ENCODE measurements around the gene PPCS.

The PPCS gene

DNA sequence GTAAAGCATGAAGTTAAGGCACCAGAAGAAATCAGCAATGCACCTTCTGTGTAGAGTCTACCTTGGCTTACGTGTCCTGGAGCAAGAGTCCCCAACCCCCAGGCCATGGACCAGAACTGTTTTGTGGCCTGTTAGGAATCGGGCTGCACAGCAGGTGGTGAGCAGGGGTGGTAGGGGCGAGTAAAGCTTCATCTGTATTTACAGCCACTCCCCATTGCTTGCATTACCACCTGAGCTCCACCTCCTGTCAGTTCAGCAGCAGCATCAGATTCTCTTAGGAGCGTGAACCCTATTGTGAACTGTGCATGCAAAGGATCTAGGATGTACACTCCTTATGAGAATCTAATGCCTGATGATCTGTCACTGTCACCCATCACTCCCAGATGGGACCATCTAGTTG is 22.0 kb upstream of the PPCS start:
- TF ChIP-seq NFIC (IDR thresholded peaks at IDR 0.05), result no peak
- TF ChIP-seq TCF12 (IDR thresholded peaks at IDR 0.05; ENCODE audit: low read depth), result no peak
- TF ChIP-seq, protein P1, sequence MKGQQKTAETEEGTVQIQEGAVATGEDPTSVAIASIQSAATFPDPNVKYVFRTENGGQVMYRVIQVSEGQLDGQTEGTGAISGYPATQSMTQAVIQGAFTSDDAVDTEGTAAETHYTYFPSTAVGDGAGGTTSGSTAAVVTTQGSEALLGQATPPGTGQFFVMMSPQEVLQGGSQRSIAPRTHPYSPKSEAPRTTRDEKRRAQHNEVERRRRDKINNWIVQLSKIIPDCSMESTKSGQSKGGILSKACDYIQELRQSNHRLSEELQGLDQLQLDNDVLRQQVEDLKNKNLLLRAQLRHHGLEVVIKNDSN (IDR thresholded peaks at IDR 0.05), result no peak
- TF ChIP-seq ZBTB7A (IDR thresholded peaks at IDR 0.05; ENCODE audit: low read depth), result no peak
- TF ChIP-seq YY1 (IDR thresholded peaks at IDR 0.05; ENCODE audit: low read depth), result no peak
- no peak for TF ChIP-seq EGR1 (IDR thresholded peaks at IDR 0.05)
- TF ChIP-seq EP300 (IDR thresholded peaks at IDR 0.05; ENCODE audit: borderline replicate concordance), result no peak
- TF ChIP-seq, protein P2, sequence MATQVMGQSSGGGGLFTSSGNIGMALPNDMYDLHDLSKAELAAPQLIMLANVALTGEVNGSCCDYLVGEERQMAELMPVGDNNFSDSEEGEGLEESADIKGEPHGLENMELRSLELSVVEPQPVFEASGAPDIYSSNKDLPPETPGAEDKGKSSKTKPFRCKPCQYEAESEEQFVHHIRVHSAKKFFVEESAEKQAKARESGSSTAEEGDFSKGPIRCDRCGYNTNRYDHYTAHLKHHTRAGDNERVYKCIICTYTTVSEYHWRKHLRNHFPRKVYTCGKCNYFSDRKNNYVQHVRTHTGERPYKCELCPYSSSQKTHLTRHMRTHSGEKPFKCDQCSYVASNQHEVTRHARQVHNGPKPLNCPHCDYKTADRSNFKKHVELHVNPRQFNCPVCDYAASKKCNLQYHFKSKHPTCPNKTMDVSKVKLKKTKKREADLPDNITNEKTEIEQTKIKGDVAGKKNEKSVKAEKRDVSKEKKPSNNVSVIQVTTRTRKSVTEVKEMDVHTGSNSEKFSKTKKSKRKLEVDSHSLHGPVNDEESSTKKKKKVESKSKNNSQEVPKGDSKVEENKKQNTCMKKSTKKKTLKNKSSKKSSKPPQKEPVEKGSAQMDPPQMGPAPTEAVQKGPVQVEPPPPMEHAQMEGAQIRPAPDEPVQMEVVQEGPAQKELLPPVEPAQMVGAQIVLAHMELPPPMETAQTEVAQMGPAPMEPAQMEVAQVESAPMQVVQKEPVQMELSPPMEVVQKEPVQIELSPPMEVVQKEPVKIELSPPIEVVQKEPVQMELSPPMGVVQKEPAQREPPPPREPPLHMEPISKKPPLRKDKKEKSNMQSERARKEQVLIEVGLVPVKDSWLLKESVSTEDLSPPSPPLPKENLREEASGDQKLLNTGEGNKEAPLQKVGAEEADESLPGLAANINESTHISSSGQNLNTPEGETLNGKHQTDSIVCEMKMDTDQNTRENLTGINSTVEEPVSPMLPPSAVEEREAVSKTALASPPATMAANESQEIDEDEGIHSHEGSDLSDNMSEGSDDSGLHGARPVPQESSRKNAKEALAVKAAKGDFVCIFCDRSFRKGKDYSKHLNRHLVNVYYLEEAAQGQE (IDR thresholded peaks at IDR 0.05; ENCODE audit: low read depth), result no peak
- TF ChIP-seq FOXM1 (IDR thresholded peaks at IDR 0.05; ENCODE audit: borderline replicate concordance, low read depth), result no peak
- no peak for TF ChIP-seq TAF1 (IDR thresholded peaks at IDR 0.05; ENCODE audit: low read depth)
- no peak for TF ChIP-seq CREB1 (IDR thresholded peaks at IDR 0.05; ENCODE audit: low read depth)
- no peak for TF ChIP-seq RAD21 (IDR thresholded peaks at IDR 0.05; ENCODE audit: low read depth)

DNA sequence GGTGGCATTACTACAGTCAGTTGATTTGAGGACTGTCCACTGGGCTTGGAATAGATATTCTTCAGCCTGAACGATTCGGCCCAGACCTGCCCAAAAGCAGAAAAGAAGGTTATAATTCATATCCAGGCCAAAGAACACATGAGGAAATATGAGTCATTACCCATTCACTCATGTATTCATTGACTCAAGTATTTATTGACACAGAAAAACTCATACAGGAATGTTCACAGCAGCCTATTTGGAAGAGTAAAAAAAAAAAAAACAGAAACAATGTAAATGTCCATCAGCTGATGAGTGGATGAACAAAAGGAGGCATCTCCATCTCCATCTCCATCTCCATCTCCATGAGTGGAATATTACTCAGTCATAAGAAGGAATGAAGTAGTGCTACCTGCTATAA is 16.4 kb upstream of the PPCS start:
- TF ChIP-seq, protein P3, sequence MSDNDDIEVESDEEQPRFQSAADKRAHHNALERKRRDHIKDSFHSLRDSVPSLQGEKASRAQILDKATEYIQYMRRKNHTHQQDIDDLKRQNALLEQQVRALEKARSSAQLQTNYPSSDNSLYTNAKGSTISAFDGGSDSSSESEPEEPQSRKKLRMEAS (IDR thresholded peaks at IDR 0.05), result no peak
- TF ChIP-seq TCF12 (IDR thresholded peaks at IDR 0.05; ENCODE audit: low read depth), result no peak
- TF ChIP-seq, protein P2 (IDR thresholded peaks at IDR 0.05; ENCODE audit: low read depth), result no peak
- TF ChIP-seq CREB1 (IDR thresholded peaks at IDR 0.05; ENCODE audit: low read depth), result no peak
- no peak for TF ChIP-seq ZBTB7A (IDR thresholded peaks at IDR 0.05; ENCODE audit: low read depth)
- TF ChIP-seq TAF1 (IDR thresholded peaks at IDR 0.05; ENCODE audit: low read depth), result no peak
- TF ChIP-seq, protein P1 (IDR thresholded peaks at IDR 0.05), result no peak
- TF ChIP-seq RAD21 (IDR thresholded peaks at IDR 0.05; ENCODE audit: low read depth), result no peak
- no peak for TF ChIP-seq FOXM1 (IDR thresholded peaks at IDR 0.05; ENCODE audit: borderline replicate concordance, low read depth)
- no peak for TF ChIP-seq TEAD4 (IDR thresholded peaks at IDR 0.05)
- TF ChIP-seq NFIC (IDR thresholded peaks at IDR 0.05), result no peak
- TF ChIP-seq CEBPB (IDR thresholded peaks at IDR 0.05), result no peak
- no peak for TF ChIP-seq EP300 (IDR thresholded peaks at IDR 0.05; ENCODE audit: borderline replicate concordance)

DNA sequence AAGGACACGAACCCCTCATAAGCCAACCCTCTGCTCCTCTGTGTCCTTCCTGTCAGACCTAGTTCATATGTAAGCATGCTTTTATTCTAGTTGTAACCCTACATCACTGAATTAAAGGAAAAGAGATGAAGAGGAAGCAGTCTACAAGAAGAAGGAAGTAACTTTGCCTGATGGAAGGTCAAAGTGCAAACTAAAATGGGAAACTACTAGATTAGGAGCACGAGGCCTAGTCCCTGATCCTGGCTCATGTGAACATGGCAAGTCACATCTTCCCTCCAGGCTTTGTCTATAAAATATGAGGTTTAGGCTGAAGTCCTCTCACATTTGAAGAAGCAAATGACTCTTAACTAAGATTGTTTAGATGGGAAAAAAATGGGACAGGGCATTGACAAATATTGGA is 13.7 kb upstream of the PPCS start:
- no peak for TF ChIP-seq CREB1 (IDR thresholded peaks at IDR 0.05; ENCODE audit: low read depth)
- TF ChIP-seq YY1 (IDR thresholded peaks at IDR 0.05; ENCODE audit: low read depth), result no peak
- TF ChIP-seq, protein P1 (IDR thresholded peaks at IDR 0.05), result no peak
- TF ChIP-seq, protein P3 (IDR thresholded peaks at IDR 0.05), result no peak
- TF ChIP-seq TAF1 (IDR thresholded peaks at IDR 0.05; ENCODE audit: low read depth), result no peak
- TF ChIP-seq FOXM1 (IDR thresholded peaks at IDR 0.05; ENCODE audit: borderline replicate concordance, low read depth), result no peak
- TF ChIP-seq TCF12 (IDR thresholded peaks at IDR 0.05; ENCODE audit: low read depth), result no peak
- TF ChIP-seq ZBTB7A (IDR thresholded peaks at IDR 0.05; ENCODE audit: low read depth), result no peak

DNA sequence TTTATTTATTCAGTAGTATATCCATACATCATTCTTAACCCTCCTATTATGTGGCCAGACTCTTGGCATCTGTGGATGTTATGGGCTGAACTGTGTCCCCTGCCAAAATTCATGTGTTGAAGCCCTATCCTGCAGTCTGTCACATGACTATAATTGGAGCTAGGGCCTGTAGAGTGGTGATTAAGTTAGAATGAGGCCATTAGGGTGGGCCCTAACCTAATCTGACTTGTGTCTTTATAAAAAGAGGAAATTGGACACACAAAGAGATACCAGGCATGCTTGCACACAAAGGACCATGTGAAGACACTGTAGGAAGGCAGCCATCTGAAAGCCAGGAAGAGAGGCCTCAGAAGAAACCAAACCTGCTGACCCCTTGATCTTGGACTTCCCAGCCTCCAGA is 7.1 kb upstream of the PPCS start:
- no peak for TF ChIP-seq EGR1 (IDR thresholded peaks at IDR 0.05)
- TF ChIP-seq CEBPB (IDR thresholded peaks at IDR 0.05), result no peak
- no peak for TF ChIP-seq FOXM1 (IDR thresholded peaks at IDR 0.05; ENCODE audit: borderline replicate concordance, low read depth)
- no peak for TF ChIP-seq EP300 (IDR thresholded peaks at IDR 0.05; ENCODE audit: borderline replicate concordance)
- TF ChIP-seq, protein P2 (IDR thresholded peaks at IDR 0.05; ENCODE audit: low read depth), result no peak
- TF ChIP-seq, protein P1 (IDR thresholded peaks at IDR 0.05), result no peak
- no peak for TF ChIP-seq ZBTB7A (IDR thresholded peaks at IDR 0.05; ENCODE audit: low read depth)
- TF ChIP-seq TAF1 (IDR thresholded peaks at IDR 0.05; ENCODE audit: low read depth), result no peak
- TF ChIP-seq CREB1 (IDR thresholded peaks at IDR 0.05; ENCODE audit: low read depth), result no peak
